HG03066 (cell line): ENCODE measurements around the gene ZNF544.
A peak's percentile ranks its signal among the peaks of the same experiment; 100 is the strongest.
"Not testable (repeated sequence)": the region's sequence is repeated elsewhere in the genome, so short reads cannot be mapped to it uniquely, and the experiment has no call there.

Experiments
- ATAC-seq: cut with Tn5 transposase; IDR thresholded peaks from one replicate; pipeline ENCODE4 v1.9.1; 2021; ENCODE audit warnings: low read depth; ENCODE audit not compliant: unreplicated experiment

Gene ZNF544

GRCh38 chr19:58304255-58304654 lies 75.5 kb downstream of the ZNF544 start:
- no peak for ATAC-seq

DNA sequence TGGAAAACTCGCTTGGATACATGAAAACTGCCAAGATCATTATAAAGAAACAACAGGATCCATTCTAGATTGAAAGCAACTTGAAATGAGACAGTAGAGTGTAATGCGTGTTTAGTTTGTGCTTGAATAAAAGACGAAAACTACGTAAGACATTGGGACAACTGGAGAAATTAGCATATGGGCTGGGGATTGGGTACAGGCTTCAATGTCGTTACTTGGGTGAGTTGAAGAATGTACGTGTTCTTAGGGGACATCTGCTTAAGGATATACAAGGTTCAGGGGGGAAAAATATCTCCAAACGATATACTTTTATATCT lies 76.0 kb downstream of the ZNF544 start:
- no peak for ATAC-seq

GRCh38 chr19:58305065-58305931 lies 76.6 kb downstream of the ZNF544 start, which contains the start of gene ERVK3-1:
Gene ERVK3-1 (plus strand): TSS chr19:58305377. CDS start chr19:58312169, 6,792 bp downstream.
- ATAC-seq = peak; percentile 95

DNA sequence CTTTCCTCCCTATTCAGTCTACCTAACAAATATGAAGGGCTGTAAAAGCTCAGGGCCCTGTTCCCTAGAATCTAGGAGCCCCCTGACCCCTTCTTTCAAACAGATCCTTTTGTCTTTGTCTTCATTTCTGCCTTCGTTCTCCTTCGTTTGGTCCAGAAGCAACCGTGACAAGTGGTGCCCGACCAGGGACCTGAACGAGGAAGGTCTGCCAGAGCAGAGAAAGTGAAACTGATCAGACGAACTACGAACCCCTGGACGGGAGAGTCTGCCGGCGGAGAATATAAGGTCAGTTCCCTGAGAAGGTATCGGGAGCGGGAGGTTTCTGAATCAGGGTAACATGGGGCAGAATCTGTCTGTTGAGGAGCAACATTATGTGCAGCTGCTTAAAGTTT lies 77.2 kb downstream of the ZNF544 start:
- no peak for ATAC-seq

DNA sequence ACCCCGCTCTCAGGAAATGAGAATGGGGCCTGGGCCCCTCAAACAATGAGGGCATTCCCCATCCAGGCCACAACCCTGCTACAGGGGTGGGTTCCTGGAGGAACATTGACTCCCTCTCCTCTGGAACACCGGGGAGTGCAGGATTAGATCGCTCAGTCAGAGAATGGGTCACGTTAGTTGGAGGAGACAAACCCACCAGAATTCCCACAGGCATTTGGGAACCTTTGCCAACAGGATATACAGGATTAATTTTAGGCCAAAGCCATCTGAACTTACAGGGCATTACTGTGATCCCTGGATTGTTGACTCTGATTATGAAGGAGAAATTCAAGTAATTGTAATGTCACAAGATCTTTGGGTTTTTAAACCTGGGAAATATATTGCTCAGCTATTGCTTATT lies 79.0 kb downstream of the ZNF544 start:
- no peak for ATAC-seq

- ATAC-seq = not testable (repeated sequence)
Measured at GRCh38 chr19:58310685-58311084, 82.0 kb downstream of the ZNF544 start.

DNA sequence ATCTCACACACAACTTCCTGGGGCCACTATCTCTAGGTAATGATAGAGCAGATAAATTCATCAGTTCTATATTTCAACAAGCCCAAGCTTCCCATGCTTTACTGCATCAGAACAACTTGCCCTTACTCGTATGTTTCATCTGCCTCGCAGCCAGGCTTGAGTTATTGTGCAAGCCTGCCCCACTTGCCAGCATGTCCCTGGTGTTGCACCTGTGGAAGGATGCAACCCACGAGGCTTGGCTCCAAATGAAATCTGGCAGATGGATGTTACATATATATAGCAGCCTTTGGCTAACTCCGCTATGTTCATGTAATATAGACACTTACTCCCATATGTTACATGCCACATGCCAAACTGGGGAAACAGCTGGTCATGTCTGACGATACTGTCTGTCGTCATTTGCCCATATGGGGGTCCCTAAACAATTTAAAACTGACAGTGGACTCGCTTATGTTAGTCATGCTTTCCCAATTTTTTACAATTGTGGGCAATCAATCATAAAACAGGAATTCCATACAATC lies 82.7 kb downstream of the ZNF544 start:
- no peak for ATAC-seq
